A673 (cell line): ENCODE results near the gene TMEM30B. TPM values are rescaled to one million over a fixed set of nuclear protein-coding genes. Genes with fewer than 3 reads are reported as not detected.
"Not testable (repeated sequence)": the region's sequence is repeated elsewhere in the genome, so short reads cannot be mapped to it uniquely, and the experiment has no call there.

Experiments used
- BruUV-seq: library from RNA; stranded (reverse); fragments of 400-500 nt; replicated peaks from 2 replicates; lab custom pipeline; 2021; lab: Mats Ljungman, UMichigan
- CTCF ChIA-PET: fragments of 300-600 bp; sonication (Branson Sonifier 250); formaldehyde crosslinking; loops from one replicate; lab custom pipeline; 2022; ENCODE audit warnings: antibody characterized with exemption; lab: Charles Lee
- POLR2A ChIA-PET: fragments of 300-600 bp; sonication (Branson Sonifier 250); formaldehyde crosslinking; loops from one replicate; lab custom pipeline; 2022; ENCODE audit warnings: antibody characterized with exemption; ENCODE audit not compliant: low non-redundant PET; lab: Charles Lee
- DNase-seq: peaks from one replicate; pipeline ENCODE4 v3.0.0-alpha.2; 2015; ENCODE audit warnings: low spot score
- H3K27ac ChIP-seq: fragments of 200-600 bp; sonication (generic); 2 replicates; pipeline ENCODE4 v1.5.1; 2016; ENCODE audit warnings: mixed run types, low read depth, mild to moderate bottlenecking, mixed read lengths, antibody characterized with exemption, low read length; ENCODE audit not compliant: poor library complexity, severe bottlenecking
- H3K27me3 ChIP-seq: fragments of 200-600 bp; sonication (generic); replicated peaks from 2 replicates; pipeline ENCODE4 v1.6.1; 2017; ENCODE audit warnings: mixed run types, low read depth, mild to moderate bottlenecking, mixed read lengths, antibody characterized with exemption, low read length; ENCODE audit not compliant: insufficient read depth, poor library complexity
- H3K36me3 ChIP-seq: fragments of 200-600 bp; sonication (generic); 2 replicates; pipeline ENCODE4 v1.6.1; 2016; ENCODE audit warnings: mixed run types, mild to moderate bottlenecking, mixed read lengths, antibody characterized with exemption, low read length; ENCODE audit not compliant: insufficient read depth, poor library complexity, severe bottlenecking
- H3K4me1 ChIP-seq: fragments of 200-600 bp; sonication (generic); 2 replicates; pipeline ENCODE4 v1.6.1; 2017; ENCODE audit warnings: mixed run types, mild to moderate bottlenecking, mixed read lengths, antibody characterized with exemption, low read length; ENCODE audit not compliant: insufficient read depth, poor library complexity, severe bottlenecking
- H3K4me3 ChIP-seq: fragments of 200-600 bp; sonication (generic); 2 replicates; pipeline ENCODE4 v1.5.1; 2016; ENCODE audit warnings: low read depth, mixed run types, mild to moderate bottlenecking, mixed read lengths, low read length; ENCODE audit not compliant: poor library complexity, severe bottlenecking
- H3K9me3 ChIP-seq: fragments of 200-600 bp; sonication (generic); 2 replicates; pipeline ENCODE4 v1.6.1; 2016; ENCODE audit warnings: mixed run types, low read depth, mild to moderate bottlenecking, mixed read lengths, antibody characterized with exemption, low read length; ENCODE audit not compliant: poor library complexity, severe bottlenecking
- EZH2 ChIP-seq: fragments of 200-600 bp; sonication (generic); IDR thresholded peaks from 2 replicates; pipeline ENCODE4 v1.6.1; 2017; ENCODE audit warnings: borderline replicate concordance, low read depth, mild to moderate bottlenecking, mixed read lengths, antibody characterized with exemption, low read length; ENCODE audit not compliant: poor library complexity, severe bottlenecking
- intact Hi-C: fragments of 100-400 bp; cut with micrococcal nuclease; formaldehyde crosslinking; loops from one replicate; pipeline ENCODE4 v1.10.0; 2022; ENCODE audit not compliant: unreplicated experiment
- total RNA-seq: library from RNA; stranded (reverse); gene quantifications from 2 replicates; pipeline ENCODE4 v1.2.3, GENCODE V29; 2021
- TF ChIP-seq, protein P1 (sequence below): fragments of 300-800, 200-600 bp; sonication (generic); conservative IDR thresholded peaks from 2 replicates; pipeline ENCODE4 v1.5.1; 2017; ENCODE audit warnings: low read depth, mild to moderate bottlenecking, antibody characterized with exemption, low read length, moderate library complexity, mixed read lengths

TMEM30B gene
- total RNA-seq, 1 experiment from 2014 or later, result 0.15 TPM

DNA sequence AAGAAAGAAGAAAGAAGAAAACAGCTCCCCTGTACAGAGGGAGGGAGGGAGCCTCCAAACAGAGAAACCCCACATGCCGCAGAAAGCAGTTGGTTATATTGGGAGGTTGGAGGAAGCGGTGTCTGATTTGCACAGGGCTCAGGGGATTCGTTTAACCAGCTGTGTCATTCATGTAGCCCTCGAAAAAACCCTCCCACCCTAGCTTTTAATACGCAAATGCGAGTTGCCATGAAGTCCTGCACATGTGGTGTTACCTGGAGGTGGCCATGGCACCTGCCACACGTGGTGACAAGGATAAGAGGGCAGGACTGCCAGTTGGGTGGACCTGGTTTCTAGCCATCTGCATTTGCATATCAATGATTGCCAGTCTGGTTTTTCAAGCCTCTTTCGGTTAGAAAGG is 40.9 kb downstream of the TMEM30B start:
- Histone ChIP-seq H3K27ac (no peak overlapping the region), H3K9me3 (no peaks in the 10 kb centered on the region), H3K4me1 (no peaks in the 10 kb centered on the region), H3K36me3 (no peaks in the 10 kb centered on the region), H3K4me3 (no peak overlapping the region), H3K27me3 (no peaks in the 10 kb centered on the region)
- ChIA-PET POLR2A (interaction anchor here (0.6 to 0.7 kb wide), 2 partner anchors 104 to 504 kb away, joined by 4 read pairs; no protein-coding TSS in a partner anchor), CTCF (interaction anchor here (0.6 kb wide), 1 partner anchor 28 kb away, joined by 3 read pairs; no protein-coding TSS in a partner anchor)
- TF ChIP-seq EZH2, result no peak
- TF ChIP-seq, protein P1, sequence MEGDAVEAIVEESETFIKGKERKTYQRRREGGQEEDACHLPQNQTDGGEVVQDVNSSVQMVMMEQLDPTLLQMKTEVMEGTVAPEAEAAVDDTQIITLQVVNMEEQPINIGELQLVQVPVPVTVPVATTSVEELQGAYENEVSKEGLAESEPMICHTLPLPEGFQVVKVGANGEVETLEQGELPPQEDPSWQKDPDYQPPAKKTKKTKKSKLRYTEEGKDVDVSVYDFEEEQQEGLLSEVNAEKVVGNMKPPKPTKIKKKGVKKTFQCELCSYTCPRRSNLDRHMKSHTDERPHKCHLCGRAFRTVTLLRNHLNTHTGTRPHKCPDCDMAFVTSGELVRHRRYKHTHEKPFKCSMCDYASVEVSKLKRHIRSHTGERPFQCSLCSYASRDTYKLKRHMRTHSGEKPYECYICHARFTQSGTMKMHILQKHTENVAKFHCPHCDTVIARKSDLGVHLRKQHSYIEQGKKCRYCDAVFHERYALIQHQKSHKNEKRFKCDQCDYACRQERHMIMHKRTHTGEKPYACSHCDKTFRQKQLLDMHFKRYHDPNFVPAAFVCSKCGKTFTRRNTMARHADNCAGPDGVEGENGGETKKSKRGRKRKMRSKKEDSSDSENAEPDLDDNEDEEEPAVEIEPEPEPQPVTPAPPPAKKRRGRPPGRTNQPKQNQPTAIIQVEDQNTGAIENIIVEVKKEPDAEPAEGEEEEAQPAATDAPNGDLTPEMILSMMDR, result no peak
- no TSS peak for BruUV-seq
- DNase-seq, result no peak
- intact Hi-C loops, result no loop called here

DNA sequence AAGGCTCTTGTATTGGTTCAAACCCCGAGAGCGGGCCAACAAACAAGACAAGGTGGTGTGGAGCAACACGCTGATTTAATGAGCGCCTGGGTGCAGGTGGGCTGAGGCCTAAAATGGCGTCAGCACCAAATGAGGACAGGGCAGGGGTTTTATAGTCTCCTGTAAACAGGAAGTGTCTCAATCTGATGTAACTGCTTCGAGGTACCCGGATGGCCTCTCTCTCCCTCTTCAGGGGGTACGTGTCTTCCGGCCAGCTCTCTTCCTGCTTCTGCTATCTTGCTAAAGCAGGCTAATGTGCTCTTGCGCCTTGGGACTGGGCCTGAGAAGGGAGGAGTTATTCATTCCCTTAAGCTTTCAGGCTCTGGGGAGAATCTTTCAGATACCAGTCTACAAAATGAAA is 41.9 kb downstream of the TMEM30B start:
- H3K27ac ChIP-seq, H3K27me3 ChIP-seq, H3K9me3 ChIP-seq, H3K4me3 ChIP-seq, H3K36me3 ChIP-seq, H3K4me1 ChIP-seq, DNase-seq, intact Hi-C loops, POLR2A ChIA-PET, BruUV-seq: not testable (repeated sequence)
- CTCF ChIA-PET, result interaction anchor here (0.6 kb wide), 1 partner anchor 29 kb away, joined by 3 read pairs; no protein-coding TSS in a partner anchor

DNA sequence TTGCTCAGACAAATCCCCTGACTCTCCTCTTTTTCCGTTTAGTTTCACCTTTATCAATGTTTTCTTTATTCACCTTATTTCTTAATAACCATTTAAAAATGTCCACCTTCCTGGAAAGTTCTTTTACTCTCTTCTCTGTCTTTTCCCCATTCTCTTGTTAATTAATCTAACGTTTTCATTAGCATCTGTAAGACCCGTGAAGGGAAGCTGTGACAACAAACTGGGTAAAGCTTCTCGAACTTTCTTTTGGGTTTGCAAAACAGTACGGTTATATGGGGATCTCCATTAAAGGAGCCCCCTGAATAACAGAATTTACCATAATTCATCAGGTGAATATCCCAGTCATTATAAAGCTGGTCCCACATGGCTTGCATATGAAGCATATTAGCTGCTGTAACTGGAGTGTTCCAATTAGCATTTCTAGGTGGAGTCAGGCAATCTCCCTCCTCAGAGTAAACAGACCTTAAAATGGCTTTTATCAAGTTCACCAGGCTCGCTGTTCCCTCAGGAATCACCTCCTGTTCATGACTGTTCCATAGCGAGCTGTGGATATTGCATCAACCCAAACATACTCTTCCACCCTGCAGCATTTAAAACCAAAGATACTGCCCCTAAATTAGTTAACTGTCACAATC is 42.4 kb downstream of the TMEM30B start:
- no peak for DNase-seq
- no TSS peak for BruUV-seq
- Histone ChIP-seq H3K36me3 (no peaks in the 10 kb centered on the region), H3K27ac (no peak overlapping the region), H3K9me3 (no peaks in the 10 kb centered on the region), H3K4me1 (no peaks in the 10 kb centered on the region), H3K27me3 (no peaks in the 10 kb centered on the region), H3K4me3 (no peak overlapping the region)
- no peak for TF ChIP-seq EZH2
- TF ChIP-seq, protein P1, result no peak
- intact Hi-C loops, result no loop called here
- ChIA-PET CTCF (no interaction called here), POLR2A (no interaction called here)
